Right atrium auricular region (tissue), 2 donors: ENCODE measurements around the gene C10orf105. TPM values are rescaled to one million over a fixed set of nuclear protein-coding genes. Genes with fewer than 3 reads are reported as not detected.
A peak's percentile ranks its signal among the peaks of the same experiment; 100 is the strongest.

Experiments
- DNase-seq: peaks from one replicate; pipeline ENCODE4 v3.0.0-alpha.2; 2019; ENCODE audit warnings: low spot score
- H3K27ac ChIP-seq, 2 donors: fragments of 200-600 bp; sonication (generic); 1 replicate in 1 of 2; 2 replicates in 1 of 2; pipeline ENCODE4 v1.5.1; 2016 to 2019
- H3K27me3 ChIP-seq, 2 donors: fragments of 200-600 bp; sonication (generic); one replicate each; pipeline versions ENCODE4 v1.5.1 to v1.6.0; 2017 to 2019
- H3K36me3 ChIP-seq: fragments of 200-600 bp; sonication (generic); one replicate; pipeline ENCODE4 v1.5.1; 2016
- H3K4me1 ChIP-seq, 2 donors: fragments of 200-600 bp; sonication (generic); one replicate each; pipeline versions ENCODE4 v1.5.1 to v1.6.0; 2017 to 2019
- H3K4me3 ChIP-seq, 2 donors: fragments of 200-600 bp; sonication (generic); 1 replicate in 1 of 2; 2 replicates in 1 of 2; pipeline ENCODE4 v1.5.1; 2017 to 2019; ENCODE audit warnings: mild to moderate bottlenecking in 1 of 2, moderate library complexity in 1 of 2
- H3K9me3 ChIP-seq, 2 donors: fragments of 200-600 bp; sonication (generic); one replicate each; pipeline ENCODE4 v1.5.1; 2019
- CTCF ChIP-seq, 2 donors: fragments of 200-600 bp; sonication (generic); IDR thresholded peaks; one replicate each; pipeline ENCODE4 v1.5.1; 2019; ENCODE audit warnings: antibody characterized with exemption in 2 of 2
- total RNA-seq, 2 donors: library from RNA; depleted of rRNA; stranded (reverse); fragments of >200 nt; gene quantifications; one replicate each; pipeline ENCODE4 v1.1.0, GENCODE V29; 2016

Gene C10orf105
- total RNA-seq, 2 donors from 2014 or later: 1.3 TPM; not detected in 1

GRCh38 chr10:71729161-71729636 lies 9.6 kb upstream of the C10orf105 start:
- no peak overlapping the region for H3K4me3 ChIP-seq
- H3K36me3 ChIP-seq: no peaks in the 10 kb centered on the region
- DNase-seq: peak; percentile 70
- H3K9me3 ChIP-seq: no peaks in the 10 kb centered on the region
- H3K4me1 ChIP-seq: peaks cover 0 to 39% of the 10 kb centered on the region in 2 donors
- TF ChIP-seq CTCF (IDR thresholded peaks at IDR 0.05): no peak
- no peaks in the 10 kb centered on the region for H3K27me3 ChIP-seq
- H3K27ac ChIP-seq: peak overlapping the region; percentile 74 to 79

GRCh38 chr10:71727738-71728737 lies 8.5 kb upstream of the C10orf105 start:
- Histone ChIP-seq H3K9me3 (no peaks in the 10 kb centered on the region), H3K4me1 (peaks cover 0 to 39% of the 10 kb centered on the region in 2 donors), H3K27me3 (no peaks in the 10 kb centered on the region), H3K27ac (peak overlapping the region; percentile 74 to 79), H3K36me3 (no peaks in the 10 kb centered on the region), H3K4me3 (peak overlapping the region in 1 of 2 donors; percentile 8)
- peak; percentile 79 for DNase-seq
- TF ChIP-seq CTCF (IDR thresholded peaks at IDR 0.05): no peak

- H3K27ac ChIP-seq: peak overlapping the region; percentile 74 to 79
- H3K27me3 ChIP-seq: no peaks in the 10 kb centered on the region
- peaks cover 0 to 39% of the 10 kb centered on the region in 2 donors for H3K4me1 ChIP-seq
- H3K36me3 ChIP-seq: no peaks in the 10 kb centered on the region
- H3K4me3 ChIP-seq: no peak overlapping the region
- TF ChIP-seq CTCF (IDR thresholded peaks at IDR 0.05): no peak
- H3K9me3 ChIP-seq: no peaks in the 10 kb centered on the region
- DNase-seq: no peak
Observed at GRCh38 chr10:71727105-71727737, 7.6 kb upstream of the C10orf105 start.

GRCh38 chr10:71726580-71727104 lies 7.1 kb upstream of the C10orf105 start:
- Histone ChIP-seq H3K9me3 (no peaks in the 10 kb centered on the region), H3K4me3 (no peak overlapping the region), H3K27ac (peak overlapping the region in 1 of 2 donors; percentile 79), H3K27me3 (no peaks in the 10 kb centered on the region), H3K36me3 (no peaks in the 10 kb centered on the region), H3K4me1 (peaks cover 0 to 39% of the 10 kb centered on the region in 2 donors)
- no peak for DNase-seq
- no peak for TF ChIP-seq CTCF (IDR thresholded peaks at IDR 0.05)

- H3K4me3 ChIP-seq: no peak overlapping the region
- no peak for DNase-seq
- no peak for TF ChIP-seq CTCF (IDR thresholded peaks at IDR 0.05)
- no peaks in the 10 kb centered on the region for H3K9me3 ChIP-seq
- H3K36me3 ChIP-seq: no peaks in the 10 kb centered on the region
- no peaks in the 10 kb centered on the region for H3K27me3 ChIP-seq
- H3K4me1 ChIP-seq: peaks cover 0 to 39% of the 10 kb centered on the region in 2 donors
- H3K27ac ChIP-seq: peak overlapping the region in 1 of 2 donors; percentile 19
Observed at GRCh38 chr10:71725998-71726579, 6.5 kb upstream of the C10orf105 start.
